ENCODE data around the gene FER. TPM values are rescaled to one million over a fixed set of nuclear protein-coding genes. Genes with fewer than 3 reads are reported as not detected.

FER gene
- total and polyA plus RNA-seq, 2 of the 8 experiments (the other 6 are each of a cell fraction or from before 2014, with no cell fraction given): 1.3 to 15.8 TPM

DNA sequence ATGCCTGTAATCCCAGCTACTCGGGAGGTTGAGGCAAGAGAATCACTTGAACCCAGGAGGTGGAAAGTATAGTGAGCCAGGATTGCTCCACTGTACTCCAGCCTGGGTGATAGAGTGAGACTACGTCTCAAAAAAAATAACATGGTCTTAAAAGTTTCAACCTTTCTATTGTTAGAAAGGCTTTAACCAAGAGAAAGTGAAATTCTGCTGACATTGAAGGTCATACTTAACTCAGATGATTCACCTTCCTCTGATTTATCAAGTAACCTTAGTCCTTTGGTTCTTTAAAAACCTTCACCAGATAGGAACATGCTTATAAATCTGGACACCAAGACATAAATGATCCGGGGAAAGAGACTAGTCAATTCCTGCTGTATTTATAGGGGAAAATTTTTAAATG, 73.3 kb downstream of the FER start:
- Histone ChIP-seq H3K79me2 (ENCODE audit: control insufficient read depth in 1 of 2, insufficient read depth in 2 of 2, low read length in 2 of 2) (no peaks in the 10 kb centered on the region), H2AFZ (ENCODE audit: low read length) (no peak overlapping the region), H3K23me2 (ENCODE audit: low read depth, low read length) (no peaks in the 10 kb centered on the region), H2BK5ac (ENCODE audit: low read depth, low read length) (no peak overlapping the region), H2BK15ac (ENCODE audit: low read length) (no peak overlapping the region), H3K23ac (ENCODE audit: insufficient read length) (no peak overlapping the region), H2BK120ac (replicated peaks; ENCODE audit: low read depth, low read length) (no peak overlapping the region), H3K56ac (replicated peaks; ENCODE audit: insufficient read length, low read depth, low read length) (no peak overlapping the region), H4K91ac (replicated peaks; ENCODE audit: insufficient read length, low read length) (no peak overlapping the region), H3K9me3 (ENCODE audit: insufficient read depth in 2 of 2, low read depth in 1 of 2, low read length in 1 of 2) (peaks cover 0 to 3% of the 10 kb centered on the region in 2 experiments; a peak in 1 of 4 replicates), H3K9ac (replicated peaks in 1 of 4; ENCODE audit: extremely low read depth in 1 of 4, low read depth in 3 of 4, low read length in 3 of 4) (no peak overlapping the region), H3K4me1 (replicated peaks in 1 of 4; ENCODE audit: control insufficient read depth in 3 of 4, insufficient read depth in 4 of 4, low read length in 3 of 4) (no peaks in the 10 kb centered on the region), H3K79me1 (ENCODE audit: low read depth, low read length) (no peaks in the 10 kb centered on the region), H4K20me1 (replicated peaks in 1 of 2; ENCODE audit: control insufficient read depth in 1 of 2, insufficient read depth in 2 of 2, low read length in 2 of 2) (no peaks in the 10 kb centered on the region), H3K36me3 (ENCODE audit: control insufficient read depth in 2 of 4, insufficient read depth in 4 of 4, low read length in 3 of 4) (no peaks in the 10 kb centered on the region), H3K27me3 (replicated peaks in 1 of 4; ENCODE audit: control insufficient read depth in 3 of 4, extremely low read depth in 1 of 4, insufficient read depth in 3 of 4, low read length in 3 of 4) (no peaks in the 10 kb centered on the region), H4K5ac (ENCODE audit: insufficient read length, low read depth, low read length) (no peak overlapping the region), H3K27ac (ENCODE audit: low read depth, low read length) (no peak overlapping the region), H4K8ac (ENCODE audit: extremely low read depth, insufficient read depth, low read length) (no peak overlapping the region), H3K14ac (ENCODE audit: insufficient read length) (no peak overlapping the region), H3K4me2 (ENCODE audit: insufficient read depth in 1 of 2, low read depth in 2 of 2, low read length in 2 of 2) (no peak overlapping the region), H2AK5ac (ENCODE audit: low read depth, low read length) (no peak overlapping the region), H2BK12ac (ENCODE audit: low read depth, low read length) (no peak overlapping the region), H3K4ac (replicated peaks; ENCODE audit: insufficient read length, low read depth, low read length) (no peak overlapping the region), H3K18ac (ENCODE audit: extremely low read depth, low read length) (no peak overlapping the region), H2BK20ac (ENCODE audit: low read length) (no peak overlapping the region), H3K4me3 (ENCODE audit: extremely low read depth in 1 of 4, insufficient read depth in 2 of 4, low read depth in 3 of 4, low read length in 4 of 4) (no peak overlapping the region)
- 100% methylated on average over 3 of the region's 3 CpGs; no CpG with 5 or more reads in 1 of the 2 experiments for WGBS, 2 experiments (ENCODE audit: extremely low coverage in 1 of 2, insufficient coverage in 1 of 2, insufficient read length in 1 of 2, insufficient replicate concordance in 2 of 2, low coverage in 1 of 2, low lambda C conversion rate in 2 of 2, missing lambda C conversion rate in 1 of 2)
- ChIA-PET CTCF (ENCODE audit: partially characterized antibody) (interaction anchor here (1.6 to 1.7 kb wide), 2 partner anchors 93 to 140 kb away, joined by 3 to 4 read pairs; no protein-coding TSS in a partner anchor), POLR2A (ENCODE audit: partially characterized antibody) (no interaction called here)
- TF ChIP-seq SAP30 (IDR thresholded peaks at IDR 0.05; ENCODE audit: insufficient read depth, insufficient replicate concordance, low read length) (no peak), SIRT6 (IDR thresholded peaks at IDR 0.05; ENCODE audit: low read length) (no peak), SP4 (IDR thresholded peaks at IDR 0.05; ENCODE audit: low read length) (no peak), EZH2 (IDR thresholded peaks at IDR 0.05; ENCODE audit: low read depth, low read length, severe bottlenecking) (no peak)
- no peak for DNase-seq (ENCODE audit: low read depth in 1 of 2, low spot score in 2 of 2)
- no peak for FAIRE-seq
